Measurements from ENCODE around the gene C5orf46. TPM values are rescaled to one million over a fixed set of nuclear protein-coding genes. Genes with fewer than 3 reads are reported as not detected.

The C5orf46 gene
- polyA plus RNA-seq, 1 donor (not counting 4 experiments of a cell fraction or from before 2014, with no cell fraction given): 0.75 TPM

DNA sequence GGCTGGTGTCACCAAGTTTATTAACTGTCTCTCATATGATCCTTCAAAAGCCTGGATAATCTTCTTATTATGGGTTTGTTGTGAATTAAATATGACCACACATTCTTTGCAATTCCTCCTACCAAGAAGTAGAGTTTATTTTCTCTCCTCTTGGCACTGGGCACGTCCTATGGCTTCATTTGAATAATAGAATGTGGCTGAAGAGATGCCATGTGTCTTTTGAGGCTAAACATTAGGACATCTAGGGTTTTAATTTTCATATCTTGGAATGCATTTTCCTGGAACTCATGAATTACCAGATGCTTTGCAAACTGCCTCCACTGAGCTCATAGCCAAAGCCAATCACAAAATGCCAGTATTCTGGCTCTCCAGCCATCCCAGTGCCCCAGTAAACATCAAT is 47.8 kb downstream of the C5orf46 start:
- no peaks in the 10 kb centered on the region for H3K4me1 ChIP-seq (ENCODE audit: control insufficient read depth, extremely low read depth, insufficient read depth, low read length)
- no peaks in the 10 kb centered on the region for H3K9me1 ChIP-seq (ENCODE audit: control insufficient read depth, extremely low read depth, insufficient read depth, low read length)
- no peak overlapping the region for H3K9ac ChIP-seq (ENCODE audit: control insufficient read depth, extremely low read depth, insufficient read depth, low read length)
- H2AFZ ChIP-seq (ENCODE audit: control insufficient read depth, low read length): no peak overlapping the region
- no peaks in the 10 kb centered on the region for H4K20me1 ChIP-seq (ENCODE audit: control insufficient read depth, extremely low read depth, insufficient read depth, low read length)
- H3K27me3 ChIP-seq (ENCODE audit: control insufficient read depth, extremely low read depth, insufficient read depth, low read length): no peaks in the 10 kb centered on the region
- no peak overlapping the region for H3K27ac ChIP-seq (ENCODE audit: control insufficient read depth, insufficient read depth, low read length)
- no peaks in the 10 kb centered on the region for H3K9me3 ChIP-seq (ENCODE audit: control insufficient read depth, low read depth, low read length)
- no peaks in the 10 kb centered on the region for H3K79me2 ChIP-seq (ENCODE audit: control insufficient read depth, insufficient read depth, low read length)
- dilution Hi-C loops (cut with MboI; ENCODE audit: extremely low pct_ligation_motif_present, low sequenced_read_pairs): no loop called here
- TF ChIP-seq EZH2 (IDR thresholded peaks at IDR 0.05; ENCODE audit: low read length): no peak
- TF ChIP-seq, protein P1, sequence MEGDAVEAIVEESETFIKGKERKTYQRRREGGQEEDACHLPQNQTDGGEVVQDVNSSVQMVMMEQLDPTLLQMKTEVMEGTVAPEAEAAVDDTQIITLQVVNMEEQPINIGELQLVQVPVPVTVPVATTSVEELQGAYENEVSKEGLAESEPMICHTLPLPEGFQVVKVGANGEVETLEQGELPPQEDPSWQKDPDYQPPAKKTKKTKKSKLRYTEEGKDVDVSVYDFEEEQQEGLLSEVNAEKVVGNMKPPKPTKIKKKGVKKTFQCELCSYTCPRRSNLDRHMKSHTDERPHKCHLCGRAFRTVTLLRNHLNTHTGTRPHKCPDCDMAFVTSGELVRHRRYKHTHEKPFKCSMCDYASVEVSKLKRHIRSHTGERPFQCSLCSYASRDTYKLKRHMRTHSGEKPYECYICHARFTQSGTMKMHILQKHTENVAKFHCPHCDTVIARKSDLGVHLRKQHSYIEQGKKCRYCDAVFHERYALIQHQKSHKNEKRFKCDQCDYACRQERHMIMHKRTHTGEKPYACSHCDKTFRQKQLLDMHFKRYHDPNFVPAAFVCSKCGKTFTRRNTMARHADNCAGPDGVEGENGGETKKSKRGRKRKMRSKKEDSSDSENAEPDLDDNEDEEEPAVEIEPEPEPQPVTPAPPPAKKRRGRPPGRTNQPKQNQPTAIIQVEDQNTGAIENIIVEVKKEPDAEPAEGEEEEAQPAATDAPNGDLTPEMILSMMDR (optimal IDR thresholded peaks at IDR 0.05 in 1 of 3, IDR thresholded peaks at IDR 0.05 in 1 of 3, conservative IDR thresholded peaks at IDR 0.05 in 1 of 3; ENCODE audit: extremely low read depth in 1 of 3, insufficient read depth in 2 of 3, low read length in 3 of 3): no peak
- no peak overlapping the region for H3K4me2 ChIP-seq (ENCODE audit: control insufficient read depth, extremely low read depth, insufficient read depth, low read depth, low read length)
- DNase-seq (ENCODE audit: low read depth, low spot score) (no peak), FAIRE-seq (no peak)
- H3K4me3 ChIP-seq (ENCODE audit: control insufficient read depth in 2 of 3, extremely low read depth in 1 of 3, insufficient read depth in 2 of 3, low read depth in 1 of 3, low read length in 3 of 3): no peak overlapping the region
- no peaks in the 10 kb centered on the region for H3K36me3 ChIP-seq (ENCODE audit: control insufficient read depth in 2 of 2, extremely low read depth in 1 of 2, insufficient read depth in 2 of 2, low read length in 2 of 2)

GRCh38 chr5:147857302-147858129 is 48.8 kb downstream of the C5orf46 start:
- DNase-seq (ENCODE audit: low read depth, low spot score) (peak; percentile 36), FAIRE-seq (peak; percentile 76)
- H3K4me1 ChIP-seq (ENCODE audit: control insufficient read depth, extremely low read depth, insufficient read depth, low read length): no peaks in the 10 kb centered on the region
- no peak overlapping the region for H3K4me3 ChIP-seq (ENCODE audit: control insufficient read depth in 2 of 3, extremely low read depth in 1 of 3, insufficient read depth in 2 of 3, low read depth in 1 of 3, low read length in 3 of 3)
- H3K27ac ChIP-seq (ENCODE audit: control insufficient read depth, insufficient read depth, low read length): no peak overlapping the region
- no peak overlapping the region for H3K9ac ChIP-seq (ENCODE audit: control insufficient read depth, extremely low read depth, insufficient read depth, low read length)
- no peak overlapping the region for H3K4me2 ChIP-seq (ENCODE audit: control insufficient read depth, extremely low read depth, insufficient read depth, low read depth, low read length)
- dilution Hi-C loops (cut with MboI; ENCODE audit: extremely low pct_ligation_motif_present, low sequenced_read_pairs): no loop called here
- H4K20me1 ChIP-seq (ENCODE audit: control insufficient read depth, extremely low read depth, insufficient read depth, low read length): no peaks in the 10 kb centered on the region
- no peaks in the 10 kb centered on the region for H3K36me3 ChIP-seq (ENCODE audit: control insufficient read depth in 2 of 2, extremely low read depth in 1 of 2, insufficient read depth in 2 of 2, low read length in 2 of 2)
- H2AFZ ChIP-seq (ENCODE audit: control insufficient read depth, low read length): no peak overlapping the region
- no peaks in the 10 kb centered on the region for H3K9me3 ChIP-seq (ENCODE audit: control insufficient read depth, low read depth, low read length)
- no peaks in the 10 kb centered on the region for H3K9me1 ChIP-seq (ENCODE audit: control insufficient read depth, extremely low read depth, insufficient read depth, low read length)
- H3K27me3 ChIP-seq (ENCODE audit: control insufficient read depth, extremely low read depth, insufficient read depth, low read length): no peaks in the 10 kb centered on the region
- no peaks in the 10 kb centered on the region for H3K79me2 ChIP-seq (ENCODE audit: control insufficient read depth, insufficient read depth, low read length)
- TF ChIP-seq EZH2 (IDR thresholded peaks at IDR 0.05; ENCODE audit: low read length): no peak
- TF ChIP-seq, protein P1 (optimal IDR thresholded peaks at IDR 0.05 in 1 of 3, IDR thresholded peaks at IDR 0.05 in 1 of 3, conservative IDR thresholded peaks at IDR 0.05 in 1 of 3; ENCODE audit: extremely low read depth in 1 of 3, insufficient read depth in 2 of 3, low read length in 3 of 3): peak; percentile 71 to 76 (median 71)

All from keratinocyte (primary cell).